GM21737 (cell line): Measurements from ENCODE around the gene CYTH3.
"Not testable (repeated sequence)": the region's sequence is repeated elsewhere in the genome, so short reads cannot be mapped to it uniquely, and the experiment has no call there.

Experiments used
- ATAC-seq: cut with Tn5 transposase; IDR thresholded peaks from one replicate; pipeline ENCODE4 v1.9.1; 2021; ENCODE audit warnings: mild to moderate bottlenecking, moderate library complexity; ENCODE audit not compliant: unreplicated experiment

The CYTH3 gene

DNA sequence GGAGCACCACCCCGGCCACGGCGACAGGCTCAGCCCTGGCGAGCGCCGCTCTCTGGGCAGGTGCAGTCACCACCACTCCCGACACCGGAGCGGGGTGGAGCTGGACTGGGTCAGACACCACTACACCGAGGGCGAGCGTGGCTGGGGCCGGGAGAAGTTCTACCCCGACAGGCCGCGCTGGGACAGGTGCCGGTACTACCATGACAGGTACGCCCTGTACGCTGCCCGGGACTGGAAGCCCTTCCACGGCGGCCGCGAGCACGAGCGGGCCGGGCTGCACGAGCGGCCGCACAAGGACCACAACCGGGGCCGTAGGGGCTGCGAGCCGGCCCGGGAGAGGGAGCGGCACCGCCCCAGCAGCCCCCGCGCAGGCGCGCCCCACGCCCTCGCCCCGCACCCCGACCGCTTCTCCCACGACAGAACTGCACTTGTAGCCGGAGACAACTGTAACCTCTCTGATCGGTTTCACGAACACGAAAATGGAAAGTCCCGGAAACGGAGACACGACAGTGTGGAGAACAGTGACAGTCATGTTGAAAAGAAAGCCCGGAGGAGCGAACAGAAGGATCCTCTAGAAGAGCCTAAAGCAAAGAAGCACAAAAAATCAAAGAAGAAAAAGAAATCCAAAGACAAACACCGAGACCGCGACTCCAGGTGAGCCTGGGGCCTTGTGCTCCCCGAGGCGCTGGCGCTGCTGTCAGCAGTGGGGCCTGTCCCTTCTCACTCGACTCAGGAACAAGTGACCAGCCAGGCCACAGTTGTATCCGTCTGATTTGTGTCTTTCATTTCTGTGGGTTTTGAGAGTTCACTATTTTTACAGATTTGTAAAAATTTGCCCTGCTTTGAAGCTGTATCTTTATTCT is 117.7 kb downstream of the CYTH3 start:
- ATAC-seq, result no peak

DNA sequence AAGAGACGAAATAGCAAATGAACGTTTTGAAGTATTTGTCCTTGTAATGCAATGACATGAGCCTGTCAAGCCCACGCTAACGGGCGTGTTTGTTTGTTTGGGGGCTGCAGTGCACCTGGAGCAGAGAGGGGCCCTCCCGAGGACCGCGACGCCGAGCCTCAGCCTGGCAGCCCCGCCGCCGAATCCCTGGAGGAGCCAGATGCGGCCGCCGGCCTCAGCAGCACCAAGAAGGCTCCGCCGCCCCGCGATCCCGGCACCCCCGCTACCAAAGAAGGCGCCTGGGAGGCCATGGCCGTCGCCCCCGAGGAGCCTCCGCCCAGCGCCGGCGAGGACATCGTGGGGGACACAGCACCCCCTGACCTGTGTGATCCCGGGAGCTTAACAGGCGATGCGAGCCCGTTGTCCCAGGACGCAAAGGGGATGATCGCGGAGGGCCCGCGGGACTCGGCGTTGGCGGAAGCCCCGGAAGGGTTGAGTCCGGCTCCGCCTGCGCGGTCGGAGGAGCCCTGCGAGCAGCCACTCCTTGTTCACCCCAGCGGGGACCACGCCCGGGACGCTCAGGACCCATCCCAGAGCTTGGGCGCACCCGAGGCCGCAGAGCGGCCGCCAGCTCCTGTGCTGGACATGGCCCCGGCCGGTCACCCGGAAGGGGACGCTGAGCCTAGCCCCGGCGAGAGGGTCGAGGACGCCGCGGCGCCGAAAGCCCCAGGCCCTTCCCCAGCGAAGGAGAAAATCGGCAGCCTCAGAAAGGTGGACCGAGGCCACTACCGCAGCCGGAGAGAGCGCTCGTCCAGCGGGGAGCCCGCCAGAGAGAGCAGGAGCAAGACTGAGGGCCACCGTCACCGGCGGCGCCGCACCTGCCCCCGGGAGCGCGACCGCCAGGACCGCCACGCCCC is 118.5 kb downstream of the CYTH3 start:
- no peak for ATAC-seq

DNA sequence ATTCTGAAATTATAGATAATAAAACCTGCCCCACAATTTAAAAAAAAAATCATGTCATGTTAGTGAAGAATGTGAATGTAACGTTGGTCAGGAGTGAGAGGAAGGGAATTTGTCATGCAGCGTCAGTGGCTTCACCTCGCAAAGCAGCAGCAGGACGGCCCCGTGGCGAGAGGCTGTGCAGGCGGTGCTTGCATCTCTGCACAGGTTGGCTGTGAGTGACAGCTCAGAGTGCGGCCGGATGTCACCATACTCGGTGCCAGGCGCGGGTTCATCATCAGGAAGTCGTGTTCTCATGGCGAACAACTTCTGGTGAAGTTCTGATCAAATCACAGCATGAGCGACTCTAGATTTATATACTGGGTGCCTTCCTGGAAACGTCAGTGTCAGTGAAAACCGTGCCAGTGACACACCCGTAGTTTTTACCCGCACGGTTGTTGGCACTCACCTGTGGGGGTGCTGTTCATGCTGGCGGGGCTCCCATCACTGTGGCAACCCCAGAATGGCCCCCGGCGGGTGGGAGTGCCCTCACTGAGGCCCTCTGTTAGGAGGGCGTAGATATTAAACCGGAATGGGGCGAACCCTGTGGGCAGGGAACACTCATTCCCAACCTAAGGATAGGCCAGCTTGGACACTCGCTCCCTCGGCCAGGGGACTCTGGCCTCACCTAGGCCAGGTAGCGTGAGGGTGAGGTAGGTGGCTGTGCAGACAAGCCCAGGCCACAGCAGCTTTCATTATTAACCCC is 120.3 kb downstream of the CYTH3 start:
- ATAC-seq, result no peak

DNA sequence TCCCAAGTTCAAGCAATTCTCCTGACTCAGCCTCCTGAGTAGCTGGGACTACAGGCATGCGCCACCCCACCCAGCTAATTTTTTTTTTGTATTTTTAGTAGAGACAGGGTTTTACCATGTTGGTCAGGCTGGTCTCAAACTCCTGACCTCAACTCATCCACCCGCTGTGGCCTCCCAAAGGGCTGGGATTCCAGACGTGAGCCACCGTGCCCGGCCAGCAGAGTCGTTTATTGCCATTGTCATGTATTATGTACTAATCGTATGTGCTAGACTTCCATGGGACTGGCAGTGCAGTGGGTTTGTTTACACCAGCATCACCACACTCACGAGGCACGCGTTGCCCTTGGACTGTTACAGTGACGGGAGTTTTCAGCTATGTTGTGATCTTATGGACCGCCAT is 120.9 kb downstream of the CYTH3 start:
- not testable (repeated sequence) for ATAC-seq

DNA sequence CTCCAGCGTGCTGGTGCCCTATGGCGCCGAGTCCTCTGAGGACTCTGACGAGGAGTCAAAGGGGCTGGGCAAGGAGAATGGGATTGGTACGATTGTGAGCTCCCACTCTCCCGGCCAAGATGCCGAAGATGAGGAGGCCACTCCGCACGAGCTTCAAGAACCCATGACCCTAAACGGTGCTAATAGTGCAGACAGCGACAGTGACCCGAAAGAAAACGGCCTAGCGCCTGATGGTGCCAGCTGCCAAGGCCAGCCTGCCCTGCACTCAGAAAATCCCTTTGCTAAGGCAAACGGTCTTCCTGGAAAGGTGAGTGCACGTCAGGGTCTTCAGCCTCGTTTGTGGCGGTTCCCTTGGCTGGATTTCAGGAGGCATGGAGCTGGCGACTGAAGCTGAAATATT is 122.4 kb downstream of the CYTH3 start:
- ATAC-seq, result no peak

DNA sequence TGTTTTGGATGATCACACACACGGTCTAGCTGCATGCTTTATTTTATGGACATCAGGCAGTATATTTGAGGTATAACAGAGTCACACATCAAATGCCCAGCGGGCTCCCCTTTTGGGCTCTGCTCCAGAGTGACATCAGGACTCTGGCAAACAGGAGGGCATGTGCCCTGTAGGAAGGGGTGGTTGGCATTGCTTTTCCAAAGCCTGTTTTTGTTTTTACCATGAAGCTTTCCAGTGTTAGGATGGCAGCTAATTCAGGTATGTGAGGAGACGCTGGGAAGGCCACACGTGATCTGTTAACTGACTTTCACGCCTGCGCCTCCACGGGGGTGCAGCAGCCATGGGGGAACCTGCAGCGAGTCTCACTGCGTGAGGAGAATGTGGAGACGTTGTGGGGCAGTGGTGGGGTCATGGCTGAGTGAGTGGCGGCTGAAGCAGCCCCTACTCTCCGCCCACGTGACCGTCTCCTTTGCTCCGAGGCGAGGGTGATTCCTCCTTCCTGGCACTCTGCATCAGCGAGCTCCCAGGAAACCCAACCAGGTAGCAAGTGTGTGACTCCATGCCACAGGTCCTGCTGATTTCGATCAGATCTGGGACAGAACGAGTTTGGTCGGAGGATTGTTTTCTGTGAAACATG is 123.6 kb downstream of the CYTH3 start:
- no peak for ATAC-seq

DNA sequence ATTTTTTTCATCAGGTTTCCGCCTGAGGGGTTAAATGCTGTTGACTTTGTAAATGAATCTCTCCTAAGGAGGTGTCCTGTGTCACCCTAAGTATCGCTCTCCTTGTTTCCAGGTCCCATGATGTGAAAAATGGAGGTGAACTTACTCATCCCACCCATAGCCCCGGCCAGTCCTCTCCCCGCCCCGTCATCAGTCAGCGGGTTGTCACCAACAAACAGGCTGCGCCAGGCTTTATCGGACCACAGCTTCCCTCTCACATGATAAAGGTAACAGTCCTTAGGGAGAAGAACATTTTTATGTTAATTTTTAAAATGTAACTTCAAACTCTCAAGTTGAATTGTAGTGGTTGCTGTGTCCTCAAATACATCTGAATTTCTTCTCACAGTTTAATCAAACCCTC is 124.8 kb downstream of the CYTH3 start:
- no peak for ATAC-seq

DNA sequence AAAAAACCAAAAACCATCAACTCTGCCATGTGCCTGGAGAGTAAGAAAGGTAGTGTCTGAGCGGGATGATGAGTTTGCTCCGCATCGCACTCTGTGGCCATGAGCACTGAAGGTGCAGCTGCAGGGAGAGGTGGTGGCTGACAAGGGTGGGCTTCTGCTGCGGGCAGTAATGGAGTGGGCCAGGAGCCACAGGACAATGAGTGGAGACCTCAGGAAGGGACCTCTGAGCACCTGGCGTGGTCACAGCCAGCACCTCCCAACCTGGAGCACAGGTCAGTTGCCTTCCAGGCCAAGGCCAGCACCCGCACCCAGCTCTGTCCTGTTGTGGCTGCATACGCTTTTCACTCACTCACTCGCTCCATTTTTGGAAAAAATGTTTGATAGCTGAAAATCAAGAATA is 125.8 kb downstream of the CYTH3 start:
- ATAC-seq, result no peak

DNA sequence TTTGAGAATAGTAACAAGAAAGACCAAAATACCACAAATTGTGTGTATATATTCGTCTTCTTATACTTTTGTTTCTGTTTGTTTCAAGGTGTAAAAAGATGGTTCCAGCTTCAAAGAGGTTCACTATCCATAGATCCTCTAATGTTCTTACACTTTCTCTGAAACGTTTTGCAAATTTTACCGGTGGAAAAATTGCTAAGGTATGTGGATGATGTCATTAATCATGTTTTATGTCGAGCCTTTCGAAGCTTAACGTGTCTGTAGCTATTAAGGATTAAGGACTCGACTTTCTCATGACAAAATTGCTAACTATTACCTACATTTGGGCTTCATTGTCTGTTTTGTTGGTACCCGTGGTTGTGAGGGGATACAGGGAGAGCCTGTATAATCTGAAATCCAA is 128.4 kb downstream of the CYTH3 start:
- no peak for ATAC-seq

DNA sequence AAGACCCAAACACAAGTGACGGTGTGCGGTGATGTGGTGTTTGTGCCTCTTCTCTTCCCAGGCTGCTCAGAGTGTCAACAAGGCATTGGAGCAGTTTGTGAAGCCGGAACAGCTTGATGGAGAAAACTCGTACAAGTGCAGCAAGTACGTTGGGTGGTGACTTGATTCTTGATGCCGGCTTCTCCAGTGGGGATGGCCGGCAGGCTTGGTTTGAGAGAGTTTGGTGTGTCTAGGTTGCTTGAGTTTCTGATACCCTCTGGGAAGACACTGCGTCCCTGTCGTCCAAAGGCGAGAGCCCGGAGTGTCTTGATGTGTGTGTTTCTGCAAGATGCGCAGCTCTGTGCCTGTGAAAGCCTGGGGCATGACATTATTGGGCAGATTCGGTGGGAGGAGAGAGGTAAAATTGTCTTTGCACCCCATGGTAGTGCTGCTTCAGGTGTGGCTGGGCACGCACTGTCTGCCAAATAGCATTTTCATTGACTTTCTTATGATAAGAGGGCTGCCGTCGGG is 129.5 kb downstream of the CYTH3 start:
- no peak for ATAC-seq

DNA sequence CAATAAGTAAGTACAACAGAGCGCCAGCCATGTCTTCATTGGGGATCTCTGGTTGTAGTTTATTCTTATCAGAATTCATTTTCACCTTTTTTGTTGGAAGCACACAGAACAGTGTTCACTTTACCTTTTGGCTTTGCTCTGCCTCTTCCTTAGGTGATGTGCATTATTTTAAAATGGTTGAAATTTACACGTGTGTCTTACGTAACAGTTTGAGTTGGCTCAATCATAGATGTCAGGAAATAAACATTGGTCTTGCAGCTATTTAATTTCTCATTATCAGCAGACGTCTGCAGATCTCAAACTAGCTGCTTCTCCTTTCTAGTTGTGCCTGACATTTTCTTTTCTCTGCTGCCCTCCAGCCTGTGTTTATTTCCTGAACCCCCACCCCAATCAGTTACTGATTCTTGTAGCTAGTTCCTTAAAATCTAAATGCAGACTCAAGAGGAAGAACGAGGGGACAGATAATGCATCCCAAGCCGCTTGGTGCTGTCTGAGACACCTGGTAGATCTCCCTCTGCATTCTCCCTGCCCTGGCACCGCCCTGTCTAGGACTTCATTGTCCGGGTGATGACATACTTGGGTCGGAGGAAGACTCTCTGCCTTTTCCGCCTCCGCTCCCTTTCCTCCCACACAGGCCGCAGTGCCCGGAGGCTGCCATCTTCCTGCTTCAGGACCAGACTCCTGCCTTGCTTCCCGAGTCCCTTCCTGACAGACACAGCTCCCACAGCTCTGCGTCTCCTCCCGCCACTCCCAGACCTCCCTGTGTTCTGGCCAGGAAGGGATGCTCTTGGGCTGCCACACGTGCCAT is 133.0 kb downstream of the CYTH3 start:
- ATAC-seq, result no peak

DNA sequence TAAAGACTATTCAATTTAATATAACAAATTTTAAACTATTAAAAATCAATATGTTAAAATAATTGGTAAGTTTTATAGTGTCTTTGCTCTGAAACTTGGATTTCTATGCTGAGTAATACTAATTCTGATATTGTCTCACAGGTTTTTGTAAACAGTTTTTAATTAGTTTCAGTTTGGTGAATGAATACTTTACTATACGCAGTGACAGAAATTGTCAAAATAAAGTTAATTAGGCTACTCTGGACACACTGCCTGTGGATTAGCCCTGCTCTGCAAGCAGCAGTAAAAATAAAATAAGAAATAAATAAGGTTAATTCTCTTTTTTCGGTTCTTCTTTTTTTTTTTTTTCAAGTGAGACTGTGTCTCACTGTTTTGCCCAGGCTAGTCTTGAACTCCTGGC is 135.9 kb downstream of the CYTH3 start:
- no peak for ATAC-seq

DNA sequence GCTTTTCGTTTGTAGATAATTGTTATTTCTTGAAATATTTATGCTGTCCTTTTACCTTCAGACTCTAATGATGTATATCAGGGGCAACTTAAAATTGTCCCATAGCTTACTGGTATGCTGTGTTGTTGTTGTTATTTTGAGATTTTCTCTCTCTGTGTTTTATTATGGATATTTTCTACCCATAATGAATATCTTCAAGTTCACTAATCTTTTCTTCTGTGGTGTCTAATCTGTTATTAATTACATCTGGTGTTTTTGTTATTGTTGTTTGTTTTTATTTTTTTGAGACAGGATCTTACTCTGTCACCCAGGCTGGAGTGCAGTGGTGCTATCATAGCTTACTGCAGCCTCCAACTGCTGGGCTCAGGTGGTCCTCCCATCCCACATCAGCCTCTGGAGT is 139.2 kb downstream of the CYTH3 start:
- no peak for ATAC-seq

DNA sequence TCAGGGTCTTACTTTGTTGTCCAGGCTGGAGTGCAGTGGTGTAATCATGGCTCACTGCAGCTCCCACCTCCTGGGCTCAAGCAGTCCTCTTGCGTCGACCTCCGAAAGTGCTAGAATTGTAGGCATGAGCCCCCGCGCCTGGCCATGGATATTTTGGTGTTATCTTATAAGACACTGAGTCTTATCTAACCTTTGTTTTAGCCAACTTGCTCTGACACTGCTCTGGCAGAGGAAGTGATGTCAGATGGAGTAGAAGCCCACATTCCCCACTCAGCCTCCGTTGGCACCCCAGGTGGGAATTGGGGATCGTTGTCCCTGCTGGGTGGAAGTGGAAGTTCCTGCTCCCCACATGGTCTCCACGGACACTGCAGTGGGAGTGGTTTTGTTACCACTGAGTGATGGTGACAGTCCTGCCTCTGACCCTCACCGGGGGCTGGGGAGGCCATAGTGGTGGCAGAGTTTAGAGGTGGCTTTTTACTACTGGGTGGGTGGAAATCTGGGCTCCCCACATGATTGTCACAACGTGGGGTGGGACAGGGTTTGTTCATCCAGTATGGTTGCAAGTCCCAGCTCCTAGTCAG is 142.3 kb downstream of the CYTH3 start:
- ATAC-seq, result no peak

DNA sequence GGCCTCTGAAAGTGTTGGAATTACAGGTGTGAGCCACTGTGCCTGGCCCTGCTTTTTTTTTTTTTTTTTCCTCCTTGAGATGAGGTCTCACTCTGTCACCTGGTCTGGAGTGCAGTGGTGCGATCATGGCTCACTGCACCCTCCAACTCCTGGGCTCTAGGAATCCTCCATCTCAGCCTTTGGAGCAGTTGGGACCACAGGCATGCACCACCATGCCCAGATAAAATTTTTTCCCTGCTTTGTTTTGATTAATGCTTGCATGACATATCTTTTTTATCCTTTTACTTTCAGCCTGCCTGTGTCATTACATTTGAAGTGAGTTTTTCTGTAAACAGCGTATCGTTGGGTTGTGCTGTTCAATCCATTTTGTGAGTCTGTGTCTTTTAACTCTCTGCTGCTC is 144.2 kb downstream of the CYTH3 start:
- ATAC-seq, result no peak

DNA sequence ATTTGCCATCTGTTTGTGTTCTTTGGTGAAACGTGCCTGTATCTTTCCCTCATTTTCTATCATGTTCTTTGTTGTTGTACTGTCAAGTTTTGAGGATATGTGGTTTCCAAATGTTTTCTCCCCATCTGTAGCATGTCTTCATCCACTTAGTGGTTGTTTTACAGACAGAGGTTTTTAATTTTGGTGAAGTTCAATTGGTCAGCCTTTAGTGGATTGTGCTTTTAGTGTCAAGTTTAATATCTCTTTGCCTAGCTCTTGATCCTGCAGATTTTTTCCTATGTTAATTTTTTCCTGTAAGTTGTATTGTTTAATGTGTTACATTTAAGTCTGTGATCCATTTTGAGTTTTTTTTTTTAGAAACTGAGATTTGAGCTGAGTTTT is 145.3 kb downstream of the CYTH3 start:
- no peak for ATAC-seq

DNA sequence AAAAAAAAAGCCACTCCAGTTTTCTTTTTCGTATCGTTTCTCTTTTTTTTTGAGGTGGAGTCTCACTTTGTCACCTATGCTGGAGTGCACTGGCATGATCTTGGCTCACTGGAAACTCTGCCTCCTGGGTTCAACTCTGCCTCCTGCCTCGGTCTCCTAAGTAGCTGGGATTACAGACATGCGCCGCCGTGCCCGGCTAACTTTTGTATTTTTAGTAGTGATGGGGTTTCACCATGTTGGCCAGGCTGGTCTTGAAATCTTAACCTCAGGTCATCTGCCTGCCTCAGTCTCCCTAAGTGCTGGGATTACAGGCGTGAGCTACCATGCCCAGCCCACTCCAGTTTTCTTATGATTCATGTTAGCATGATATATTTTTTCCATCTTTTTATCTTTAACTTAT is 148.6 kb downstream of the CYTH3 start:
- ATAC-seq, result no peak

DNA sequence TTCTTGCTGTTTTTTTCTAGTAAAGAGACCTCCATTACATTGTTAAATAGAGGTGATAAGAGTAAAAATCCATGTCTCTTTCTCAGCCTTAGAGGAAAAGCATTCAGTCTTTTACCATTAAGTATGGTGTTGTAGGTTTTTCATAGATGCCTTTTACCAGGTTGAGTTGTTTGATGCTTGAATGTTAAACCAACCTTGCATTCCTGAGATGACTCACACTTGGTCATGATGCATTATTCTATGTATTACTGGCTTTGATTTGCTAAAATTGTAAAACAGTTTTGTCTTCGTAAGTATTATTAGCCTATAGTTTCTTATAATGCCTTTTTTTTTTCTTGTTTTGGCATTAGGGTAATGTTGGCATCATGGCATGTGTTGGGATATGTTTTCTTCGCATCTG is 151.3 kb downstream of the CYTH3 start:
- ATAC-seq, result no peak

DNA sequence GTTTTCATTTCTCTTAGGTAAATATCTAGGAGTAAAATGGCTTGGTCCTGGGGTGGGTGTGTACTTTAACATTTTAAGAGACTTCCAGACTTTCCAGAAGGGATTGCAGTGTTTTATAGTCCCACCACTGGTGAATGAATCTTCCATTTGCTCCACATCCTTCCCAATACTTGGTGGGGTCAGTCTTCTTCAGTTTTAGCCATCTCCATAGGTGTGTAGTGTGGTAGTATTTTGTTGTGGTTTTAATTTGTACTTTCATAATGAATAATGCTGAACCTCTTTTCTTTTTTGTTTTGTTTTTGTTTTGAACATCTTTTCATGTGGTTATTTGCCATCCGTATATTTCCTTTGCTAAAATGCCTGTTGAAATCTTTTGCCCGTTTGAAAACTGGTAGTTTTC is 154.9 kb downstream of the CYTH3 start:
- no peak for ATAC-seq

DNA sequence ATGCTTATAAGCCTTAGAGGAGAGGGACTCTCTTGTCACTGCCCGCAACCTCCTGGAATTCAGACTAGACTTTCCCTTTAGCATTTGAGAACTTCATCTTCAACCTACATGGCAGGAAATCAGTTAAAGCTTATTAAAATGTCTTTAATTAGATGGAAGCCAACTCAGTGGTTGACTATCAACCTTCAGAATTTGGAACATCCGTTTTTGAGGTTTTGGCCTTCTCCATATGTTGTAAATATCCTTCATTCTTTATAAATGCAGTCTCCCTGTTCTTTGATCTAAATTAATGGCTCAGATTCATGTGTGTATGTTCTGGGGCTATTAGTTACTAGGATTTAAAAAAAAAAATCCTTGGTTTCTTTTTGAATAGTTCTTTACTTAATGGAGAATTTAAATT is 156.2 kb downstream of the CYTH3 start:
- ATAC-seq, result no peak
